ENCODE data around the gene HIVEP1.

GRCh38 chr6:12024216-12024615 is 12.1 kb downstream of the HIVEP1 start:
- TF ChIP-seq CTCF (IDR thresholded peaks at IDR 0.05; ENCODE audit: low read depth, low read length, missing input control) = no peak
- TF ChIP-seq SP1 (IDR thresholded peaks at IDR 0.05) = no peak
- TF ChIP-seq MAX (IDR thresholded peaks at IDR 0.05) = no peak
- TF ChIP-seq GABPA (IDR thresholded peaks at IDR 0.05 in 1 of 2, conservative IDR thresholded peaks at IDR 0.05 in 1 of 2) = no peak
- no peak for TF ChIP-seq TAF1 (conservative IDR thresholded peaks at IDR 0.05)
- no peak for TF ChIP-seq REST (IDR thresholded peaks at IDR 0.05)
- no peak for TF ChIP-seq RAD21 (IDR thresholded peaks at IDR 0.05)
- TF ChIP-seq NR2F2 (IDR thresholded peaks at IDR 0.05) = no peak
- no peak for TF ChIP-seq YY1 (IDR thresholded peaks at IDR 0.05)
- TF ChIP-seq EGR1 (IDR thresholded peaks at IDR 0.05; ENCODE audit: low read depth in 2 of 2) = no peak
- no peak for TF ChIP-seq JUND (IDR thresholded peaks at IDR 0.05)
- TF ChIP-seq HNF4G (IDR thresholded peaks at IDR 0.05) = no peak
- TF ChIP-seq FOXA1 (IDR thresholded peaks at IDR 0.05) = no peak
- TF ChIP-seq ZBTB33 (IDR thresholded peaks at IDR 0.05) = no peak
